ENCODE measurements around the gene TFPI. TPM values are rescaled to one million over a fixed set of nuclear protein-coding genes. Genes with fewer than 3 reads are reported as not detected.

The TFPI gene
- total and polyA plus RNA-seq, 3 experiments from 2014 or later = not detected

DNA sequence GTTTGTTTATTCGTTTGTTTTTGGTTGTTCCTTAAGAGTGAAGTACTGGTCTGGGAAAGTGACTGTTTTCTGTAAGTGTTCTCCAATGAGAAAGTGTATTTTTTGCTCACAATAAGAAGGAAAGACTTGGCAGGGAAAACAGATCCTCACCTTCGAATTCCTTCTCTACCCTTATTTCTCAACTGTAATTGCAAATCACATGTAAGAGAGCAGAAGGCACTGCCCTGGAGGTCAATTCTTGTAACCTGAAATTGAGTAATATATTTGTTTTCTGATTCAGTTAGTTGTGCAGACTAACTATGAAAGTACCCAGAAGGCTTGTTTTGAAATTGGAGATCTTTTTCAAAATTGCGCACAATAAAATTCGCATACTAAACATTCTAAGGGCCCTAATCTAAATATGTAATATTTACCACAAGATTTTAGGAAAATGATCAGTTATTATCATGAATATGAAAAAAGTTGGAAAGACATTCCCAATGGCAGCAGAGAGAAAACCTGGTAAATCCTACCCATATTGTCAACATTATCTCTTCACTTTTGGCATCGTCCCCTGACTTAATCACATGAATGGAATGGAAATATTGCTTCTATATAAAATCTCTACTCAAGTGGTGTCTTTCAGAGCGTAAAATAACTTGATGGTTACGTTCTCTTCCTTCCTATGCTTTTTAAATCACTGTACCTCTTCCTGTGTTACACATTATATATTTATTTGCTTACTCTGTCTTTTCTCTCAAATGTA, 24.1 kb downstream of the TFPI start:
- Histone ChIP-seq H3K4me1 (ENCODE audit: insufficient read depth, low read length) (no peaks in the 10 kb centered on the region), H3K36me3 (ENCODE audit: insufficient read depth, low read length) (no peaks in the 10 kb centered on the region), H3K4me3 (ENCODE audit: low read length) (no peak overlapping the region), H3K27me3 (ENCODE audit: insufficient read depth, low read length, poor library complexity, severe bottlenecking) (no peaks in the 10 kb centered on the region), H3K9me3 (ENCODE audit: low read length) (no peaks in the 10 kb centered on the region), H3K27ac (ENCODE audit: low read depth, low read length) (no peak overlapping the region)
- ChIA-PET CTCF (no interaction called here), POLR2A (no interaction called here)
- DNase-seq = no peak
- Mint-ChIP-seq H3K4me3 (no peak overlapping the region), H3K9me3 (peaks cover 0 to 8% (median 2%) of the 10 kb centered on the region in 5 donors), H3K36me3 (no peaks in the 10 kb centered on the region), H3K4me1 (no peaks in the 10 kb centered on the region), H3K27ac (no peak overlapping the region), H3K27me3 (no peaks in the 10 kb centered on the region)

DNA sequence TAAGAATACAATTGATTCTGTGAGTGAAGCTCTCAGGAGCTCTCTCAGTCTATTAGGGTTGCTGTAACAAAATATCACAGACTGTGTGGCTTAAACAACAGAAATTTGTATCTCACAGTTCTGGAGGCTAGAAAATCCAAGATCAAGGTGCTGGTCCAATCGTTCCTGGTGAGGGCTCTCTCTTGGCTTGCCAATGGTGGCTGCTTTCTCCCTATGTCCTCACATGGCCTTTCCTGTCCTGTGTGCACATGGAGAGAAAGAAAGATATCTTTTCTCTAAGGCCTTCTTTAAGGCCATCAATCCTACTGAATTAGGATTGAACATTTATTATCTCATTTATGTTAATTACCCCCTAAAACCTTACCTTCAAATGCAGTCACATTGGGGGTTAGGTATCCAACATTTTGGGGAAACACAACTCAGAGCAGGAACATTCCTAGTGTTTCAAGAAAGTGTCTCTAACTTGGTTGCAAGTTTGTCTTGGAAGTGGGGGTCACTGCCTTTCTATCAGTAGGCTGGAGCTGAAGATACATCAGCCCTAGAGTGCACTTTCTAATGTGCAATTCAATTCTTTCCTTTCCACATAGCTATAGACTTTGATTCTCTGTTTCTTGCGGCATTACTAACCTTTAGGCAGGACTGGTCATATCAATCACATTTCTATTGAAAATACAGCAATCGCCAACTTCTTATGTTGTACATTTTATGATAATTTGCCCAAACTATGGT, 24.8 kb downstream of the TFPI start:
- H3K9me3 ChIP-seq (ENCODE audit: low read length) = no peaks in the 10 kb centered on the region
- no peaks in the 10 kb centered on the region for H3K27me3 ChIP-seq (ENCODE audit: insufficient read depth, low read length, poor library complexity, severe bottlenecking)
- Mint-ChIP-seq H3K27ac (no peak overlapping the region), H3K27me3 (no peaks in the 10 kb centered on the region), H3K9me3 (peaks cover 0 to 8% (median 0%) of the 10 kb centered on the region in 5 donors), H3K36me3 (no peaks in the 10 kb centered on the region), H3K4me1 (no peaks in the 10 kb centered on the region), H3K4me3 (no peak overlapping the region)
- DNase-seq = no peak
- H3K27ac ChIP-seq (ENCODE audit: low read depth, low read length) = no peak overlapping the region
- ChIA-PET POLR2A (no interaction called here), CTCF (no interaction called here)
- H3K4me3 ChIP-seq (ENCODE audit: low read length) = no peak overlapping the region
- H3K36me3 ChIP-seq (ENCODE audit: insufficient read depth, low read length) = no peaks in the 10 kb centered on the region
- no peaks in the 10 kb centered on the region for H3K4me1 ChIP-seq (ENCODE audit: insufficient read depth, low read length)

DNA sequence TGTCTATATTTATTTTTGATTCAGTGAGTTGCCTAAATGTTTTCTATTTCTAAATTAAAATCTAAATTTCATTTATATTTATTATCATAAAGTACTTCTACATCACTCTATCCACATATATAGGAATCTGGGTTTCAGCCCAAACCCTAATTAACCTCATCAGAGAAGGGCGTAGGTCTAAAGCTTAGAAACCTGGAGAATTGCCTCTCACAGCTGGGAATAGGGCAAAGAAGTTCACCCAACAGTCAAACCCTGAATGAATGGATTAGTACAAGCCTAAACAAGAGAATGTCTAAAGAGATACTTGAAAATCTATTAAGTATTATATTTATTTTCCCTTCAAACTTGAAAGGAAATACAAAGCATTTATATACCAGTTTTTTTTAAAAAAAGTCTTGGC, 26.2 kb downstream of the TFPI start:
- Histone ChIP-seq H3K36me3 (ENCODE audit: insufficient read depth, low read length) (no peaks in the 10 kb centered on the region), H3K27ac (ENCODE audit: low read depth, low read length) (no peak overlapping the region), H3K27me3 (ENCODE audit: insufficient read depth, low read length, poor library complexity, severe bottlenecking) (no peaks in the 10 kb centered on the region), H3K4me1 (ENCODE audit: insufficient read depth, low read length) (no peaks in the 10 kb centered on the region), H3K4me3 (ENCODE audit: low read length) (no peak overlapping the region), H3K9me3 (ENCODE audit: low read length) (no peaks in the 10 kb centered on the region)
- Mint-ChIP-seq H3K4me1 (no peaks in the 10 kb centered on the region), H3K9me3 (peaks cover 0 to 8% (median 0%) of the 10 kb centered on the region in 5 donors), H3K27ac (no peak overlapping the region), H3K27me3 (no peaks in the 10 kb centered on the region), H3K36me3 (no peaks in the 10 kb centered on the region), H3K4me3 (no peak overlapping the region)
- DNase-seq = no peak
- ChIA-PET CTCF (no interaction called here), POLR2A (no interaction called here)

DNA sequence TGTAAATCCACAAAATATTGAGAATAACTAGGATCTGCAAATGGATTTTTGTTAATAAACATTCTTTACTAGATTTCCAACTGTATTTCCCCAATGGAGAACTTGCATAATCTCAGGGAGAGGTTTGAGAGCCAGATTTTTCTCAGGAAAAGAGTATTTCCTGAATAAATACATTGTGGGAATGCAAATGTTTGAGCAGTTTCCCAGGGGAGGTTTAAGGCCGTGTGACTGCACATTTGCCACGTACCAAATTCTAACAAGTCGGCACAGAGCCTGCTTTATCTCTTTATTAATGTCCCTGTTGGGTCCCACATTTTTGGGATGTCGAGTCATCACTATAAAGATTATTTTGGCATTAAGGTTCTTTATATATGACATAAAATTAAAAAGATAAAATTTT, 27.0 kb downstream of the TFPI start:
- H3K4me1 ChIP-seq (ENCODE audit: insufficient read depth, low read length) = no peaks in the 10 kb centered on the region
- Mint-ChIP-seq H3K27me3 (no peaks in the 10 kb centered on the region), H3K27ac (no peak overlapping the region), H3K4me3 (no peak overlapping the region), H3K4me1 (no peaks in the 10 kb centered on the region), H3K36me3 (no peaks in the 10 kb centered on the region), H3K9me3 (peaks cover 0 to 8% (median 0%) of the 10 kb centered on the region in 5 donors)
- ChIA-PET CTCF (no interaction called here), POLR2A (no interaction called here)
- no peak overlapping the region for H3K27ac ChIP-seq (ENCODE audit: low read depth, low read length)
- H3K27me3 ChIP-seq (ENCODE audit: insufficient read depth, low read length, poor library complexity, severe bottlenecking) = no peaks in the 10 kb centered on the region
- DNase-seq = no peak
- no peaks in the 10 kb centered on the region for H3K9me3 ChIP-seq (ENCODE audit: low read length)
- no peak overlapping the region for H3K4me3 ChIP-seq (ENCODE audit: low read length)
- no peaks in the 10 kb centered on the region for H3K36me3 ChIP-seq (ENCODE audit: insufficient read depth, low read length)

DNA sequence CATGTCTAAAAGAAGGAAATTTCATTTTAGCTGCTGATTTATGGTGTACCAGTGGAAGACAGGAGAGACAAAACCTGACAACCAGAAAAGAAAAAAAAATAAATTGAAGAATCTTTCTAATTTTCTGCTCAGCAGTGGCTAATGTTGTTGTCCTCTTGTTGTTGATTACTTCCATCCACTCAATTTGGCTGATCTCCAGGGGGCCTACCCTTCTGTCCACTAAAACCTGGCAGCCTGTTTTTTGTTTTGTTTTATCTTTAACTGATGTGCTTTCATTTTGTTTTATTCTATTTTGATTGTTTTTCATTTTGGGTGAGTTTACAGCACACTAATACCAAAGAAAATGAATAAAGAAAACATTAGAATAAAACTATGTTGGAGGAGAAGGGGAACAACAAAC, 27.4 kb downstream of the TFPI start:
- Histone ChIP-seq H3K36me3 (ENCODE audit: insufficient read depth, low read length) (no peaks in the 10 kb centered on the region), H3K27me3 (ENCODE audit: insufficient read depth, low read length, poor library complexity, severe bottlenecking) (no peaks in the 10 kb centered on the region), H3K4me1 (ENCODE audit: insufficient read depth, low read length) (no peaks in the 10 kb centered on the region), H3K4me3 (ENCODE audit: low read length) (no peak overlapping the region), H3K27ac (ENCODE audit: low read depth, low read length) (no peak overlapping the region), H3K9me3 (ENCODE audit: low read length) (no peaks in the 10 kb centered on the region)
- H3K4me1 Mint-ChIP-seq = no peaks in the 10 kb centered on the region
- H3K27me3 Mint-ChIP-seq = no peaks in the 10 kb centered on the region
- H3K36me3 Mint-ChIP-seq = no peaks in the 10 kb centered on the region
- CTCF ChIA-PET = no interaction called here
- H3K4me3 Mint-ChIP-seq = no peak overlapping the region
- H3K27ac Mint-ChIP-seq = no peak overlapping the region
- POLR2A ChIA-PET = no interaction called here
- no peak for DNase-seq
- peaks cover 0 to 8% (median 0%) of the 10 kb centered on the region in 5 donors for H3K9me3 Mint-ChIP-seq

DNA sequence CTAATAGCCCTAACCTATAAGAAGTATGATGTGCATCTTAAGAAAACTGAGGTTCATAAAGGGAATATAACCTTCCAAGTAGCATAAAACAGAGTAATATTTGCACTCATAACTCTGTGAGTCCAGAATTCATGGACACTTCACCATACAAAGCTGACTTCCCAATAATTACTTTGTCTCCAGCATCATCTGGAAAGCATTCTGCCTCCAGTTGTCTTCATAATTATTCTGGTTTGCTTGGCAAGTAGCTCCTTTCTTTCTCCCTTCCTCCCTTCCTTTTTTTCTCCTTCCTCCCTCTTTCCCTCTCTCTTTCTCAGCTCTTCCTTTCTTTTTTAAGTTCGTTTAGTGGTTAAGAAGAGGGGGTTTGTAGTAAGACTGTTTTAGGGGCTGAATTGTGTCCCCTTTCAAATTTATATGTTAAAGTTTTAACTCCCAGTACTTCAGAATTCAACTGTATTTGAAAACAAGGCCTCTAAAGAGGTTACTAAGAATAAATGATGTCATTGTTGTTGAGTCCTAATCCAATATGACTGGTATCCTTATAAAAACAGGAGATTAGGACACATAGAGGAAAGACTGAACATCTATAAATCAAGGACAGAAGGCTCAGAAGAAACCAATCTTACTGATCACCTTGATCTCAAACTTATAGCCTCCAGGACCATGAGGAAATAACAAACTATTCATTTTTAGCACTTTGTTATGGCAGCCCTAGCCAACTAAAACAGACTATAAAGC, 28.9 kb downstream of the TFPI start:
- H3K27ac Mint-ChIP-seq = no peak overlapping the region
- no peak for DNase-seq
- H3K27me3 Mint-ChIP-seq = no peaks in the 10 kb centered on the region
- H3K4me1 Mint-ChIP-seq = no peaks in the 10 kb centered on the region
- Histone ChIP-seq H3K4me1 (ENCODE audit: insufficient read depth, low read length) (no peaks in the 10 kb centered on the region), H3K9me3 (ENCODE audit: low read length) (no peaks in the 10 kb centered on the region), H3K4me3 (ENCODE audit: low read length) (no peak overlapping the region), H3K27ac (ENCODE audit: low read depth, low read length) (no peak overlapping the region), H3K27me3 (ENCODE audit: insufficient read depth, low read length, poor library complexity, severe bottlenecking) (no peaks in the 10 kb centered on the region), H3K36me3 (ENCODE audit: insufficient read depth, low read length) (no peaks in the 10 kb centered on the region)
- ChIA-PET POLR2A (no interaction called here), CTCF (no interaction called here)
- no peak overlapping the region for H3K4me3 Mint-ChIP-seq
- peaks cover 0 to 11% (median 0%) of the 10 kb centered on the region in 5 donors for H3K9me3 Mint-ChIP-seq
- H3K36me3 Mint-ChIP-seq = no peaks in the 10 kb centered on the region

DNA sequence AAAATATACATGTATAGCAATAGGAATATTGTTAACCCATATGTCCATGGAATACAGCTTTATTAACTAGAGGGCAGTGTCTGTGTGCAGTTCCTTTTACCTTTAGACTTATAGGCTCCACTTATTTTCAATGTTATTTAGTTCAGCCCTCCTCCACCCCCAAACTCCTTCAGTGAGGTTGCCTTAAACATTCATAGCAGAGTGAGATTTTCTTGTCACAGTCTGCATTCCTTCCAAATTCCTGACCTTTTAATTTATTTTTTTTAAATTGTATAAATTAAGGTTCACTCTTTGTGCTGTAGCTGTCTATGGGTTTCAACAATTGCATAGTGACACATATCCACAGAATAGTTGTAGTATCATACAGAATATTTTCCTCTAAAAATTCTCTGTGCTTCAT, 30.9 kb downstream of the TFPI start:
- Histone ChIP-seq H3K9me3 (ENCODE audit: low read length) (no peaks in the 10 kb centered on the region), H3K4me3 (ENCODE audit: low read length) (no peak overlapping the region), H3K27ac (ENCODE audit: low read depth, low read length) (no peak overlapping the region), H3K36me3 (ENCODE audit: insufficient read depth, low read length) (no peaks in the 10 kb centered on the region), H3K27me3 (ENCODE audit: insufficient read depth, low read length, poor library complexity, severe bottlenecking) (no peaks in the 10 kb centered on the region), H3K4me1 (ENCODE audit: insufficient read depth, low read length) (no peaks in the 10 kb centered on the region)
- Mint-ChIP-seq H3K9me3 (peaks cover 0 to 11% (median 0%) of the 10 kb centered on the region in 5 donors), H3K4me3 (no peak overlapping the region), H3K4me1 (no peaks in the 10 kb centered on the region), H3K36me3 (no peaks in the 10 kb centered on the region), H3K27ac (no peak overlapping the region), H3K27me3 (no peaks in the 10 kb centered on the region)
- no peak for DNase-seq
- CTCF ChIA-PET = no interaction called here
- POLR2A ChIA-PET = no interaction called here

DNA sequence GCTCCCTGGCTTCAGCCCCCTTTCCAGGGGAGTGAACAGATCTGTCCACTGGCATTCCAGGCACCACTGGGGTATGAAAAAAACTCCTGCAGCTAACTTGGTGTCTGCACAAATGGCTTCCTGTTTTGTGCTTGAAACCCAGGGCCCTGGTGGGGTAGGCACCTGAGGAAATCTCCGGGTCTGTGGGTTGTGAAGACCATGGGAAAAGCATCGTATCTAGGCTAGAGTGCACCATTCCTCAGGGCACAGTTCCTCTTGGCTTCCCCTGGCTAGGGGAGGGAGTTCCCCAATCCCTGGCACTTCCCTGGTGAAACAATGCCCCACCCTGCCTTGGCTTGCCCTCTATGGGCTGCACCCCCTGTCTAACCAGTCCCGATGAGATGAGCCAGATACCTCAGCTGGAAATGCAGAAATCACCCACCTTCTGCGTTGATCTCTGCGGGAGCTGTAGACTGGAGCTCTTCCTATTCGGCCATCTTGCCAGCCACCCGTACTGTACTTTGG, 34.1 kb downstream of the TFPI start:
- Histone ChIP-seq H3K27ac (ENCODE audit: low read depth, low read length) (no peak overlapping the region), H3K36me3 (ENCODE audit: insufficient read depth, low read length) (no peaks in the 10 kb centered on the region), H3K9me3 (ENCODE audit: low read length) (no peaks in the 10 kb centered on the region), H3K4me1 (ENCODE audit: insufficient read depth, low read length) (no peaks in the 10 kb centered on the region), H3K27me3 (ENCODE audit: insufficient read depth, low read length, poor library complexity, severe bottlenecking) (no peaks in the 10 kb centered on the region), H3K4me3 (ENCODE audit: low read length) (no peak overlapping the region)
- ChIA-PET CTCF (no interaction called here), POLR2A (no interaction called here)
- H3K4me1 Mint-ChIP-seq = no peaks in the 10 kb centered on the region
- H3K4me3 Mint-ChIP-seq = no peak overlapping the region
- no peaks in the 10 kb centered on the region for H3K27me3 Mint-ChIP-seq
- H3K27ac Mint-ChIP-seq = no peak overlapping the region
- DNase-seq = no peak
- peaks cover 0 to 18% (median 3%) of the 10 kb centered on the region in 5 donors for H3K9me3 Mint-ChIP-seq
- H3K36me3 Mint-ChIP-seq = no peaks in the 10 kb centered on the region

All from CD8-positive, alpha-beta memory T cell (primary cell).